Measurements from ENCODE around the gene DAP. TPM values are rescaled to one million over a fixed set of nuclear protein-coding genes. Genes with fewer than 3 reads are reported as not detected.

Gene DAP
- total and polyA plus RNA-seq, 2 of the 13 experiments (the other 11 are each of a cell fraction or from before 2014, with no cell fraction given): 22.0 to 57.5 TPM

DNA sequence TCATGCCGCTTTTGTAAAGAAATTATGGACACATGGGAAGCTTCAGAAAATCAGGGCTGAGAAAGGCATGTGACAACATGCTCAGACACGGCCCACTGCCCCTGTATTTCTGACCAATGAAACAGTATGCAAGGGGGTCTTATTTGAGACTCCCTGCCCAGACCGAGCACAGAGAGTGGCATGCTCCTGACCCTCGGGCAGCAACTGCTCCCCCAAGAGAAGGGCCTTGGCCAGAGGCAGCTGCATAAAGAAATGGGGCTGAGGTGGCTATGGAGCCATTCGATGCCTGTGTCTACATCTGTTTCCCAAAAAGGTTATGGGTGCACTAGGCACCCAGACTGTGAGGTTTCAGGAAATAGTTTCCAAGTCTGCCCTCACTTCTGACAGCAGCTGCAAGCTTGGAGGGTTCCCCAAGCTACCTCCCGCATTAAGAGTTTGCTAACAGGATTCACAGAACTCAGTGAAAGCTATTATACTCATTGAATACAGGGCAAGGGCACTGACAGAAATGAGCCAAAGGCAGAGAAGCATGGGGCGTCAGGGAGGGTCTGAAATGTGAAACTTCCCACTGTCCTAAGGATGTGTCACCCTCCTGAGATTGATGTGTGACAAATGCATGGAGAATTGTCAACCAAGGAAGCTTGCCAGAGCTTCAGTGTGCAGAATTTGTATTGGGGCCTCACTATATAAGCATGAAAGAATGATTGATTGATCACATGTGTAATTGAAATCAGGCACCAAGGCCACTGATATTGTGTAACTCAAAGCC is 94.3 kb downstream of the DAP start:
- no peak for ATAC-seq
- Histone ChIP-seq H3K79me2 (ENCODE audit: insufficient read depth, low read length) (no peaks in the 10 kb centered on the region), H3K27ac (ENCODE audit: extremely low read length, insufficient read depth, low read length) (no peak overlapping the region), H2AFZ (ENCODE audit: low read length) (no peak overlapping the region), H3K9ac (ENCODE audit: insufficient read depth, low read depth, low read length) (no peak overlapping the region), H4K20me1 (ENCODE audit: insufficient read depth, low read length) (no peaks in the 10 kb centered on the region), H3K36me3 (replicated peaks in 1 of 2; ENCODE audit: control insufficient read depth in 1 of 2, insufficient read depth in 2 of 2, low read length in 2 of 2) (no peaks in the 10 kb centered on the region), H3K4me1 (ENCODE audit: insufficient read depth, low read length) (peaks cover 20% of the 10 kb centered on the region), H3K27me3 (ENCODE audit: control insufficient read depth in 1 of 2, insufficient read depth in 2 of 2, low read length in 2 of 2) (peaks cover 0 to 2% of the 10 kb centered on the region in 2 experiments; a peak in 3 of 5 replicates), H3K4me2 (ENCODE audit: low read depth, low read length) (no peak overlapping the region), H3K9me3 (ENCODE audit: low read length) (no peaks in the 10 kb centered on the region), H3K4me3 (replicated peaks in 1 of 3; ENCODE audit: insufficient read depth in 1 of 3, low read depth in 2 of 3, low read length in 3 of 3) (no peak overlapping the region)
- 56% methylated on average over 3 of the region's 7 CpGs for WGBS (ENCODE audit: low lambda C conversion rate)
- no TSS peak for BruUV-seq (replicated peaks)
- intact Hi-C loops (cut with micrococcal nuclease; ENCODE audit: unreplicated experiment) (no loop called here), in situ Hi-C loops (cut with HindIII; ENCODE audit: extremely low pct_ligation_motif_present, low pct_unique_long_range_greater_than_20kb) (no loop called here)
- DNase-seq (ENCODE audit: low spot score): peak; percentile 7
- CTCF ChIA-PET (ENCODE audit: low intra/inter-chr PET ratio, low total read pairs): no interaction called here
- no peak for TF ChIP-seq ZC3H4 (CRISPR knock-in tag; IDR thresholded peaks at IDR 0.05; ENCODE audit: borderline replicate concordance)
- no peak for TF ChIP-seq MATR3 (CRISPR knock-in tag; IDR thresholded peaks at IDR 0.05)
- TF ChIP-seq ZNF562 (CRISPR knock-in tag; IDR thresholded peaks at IDR 0.05; ENCODE audit: borderline replicate concordance): no peak
- no peak for TF ChIP-seq NFKB2 (CRISPR knock-in tag; IDR thresholded peaks at IDR 0.05; ENCODE audit: borderline replicate concordance)
- peak; percentile 43; the same call in 1 of the 2 replicates for TF ChIP-seq CEBPB (IDR thresholded peaks at IDR 0.05; ENCODE audit: borderline replicate concordance, low read depth, low read length)
- TF ChIP-seq HNRNPL (IDR thresholded peaks at IDR 0.05; ENCODE audit: low read depth, low read length): no peak
- POLR2A ChIA-PET: no interaction called here
- FAIRE-seq: no peak

DNA sequence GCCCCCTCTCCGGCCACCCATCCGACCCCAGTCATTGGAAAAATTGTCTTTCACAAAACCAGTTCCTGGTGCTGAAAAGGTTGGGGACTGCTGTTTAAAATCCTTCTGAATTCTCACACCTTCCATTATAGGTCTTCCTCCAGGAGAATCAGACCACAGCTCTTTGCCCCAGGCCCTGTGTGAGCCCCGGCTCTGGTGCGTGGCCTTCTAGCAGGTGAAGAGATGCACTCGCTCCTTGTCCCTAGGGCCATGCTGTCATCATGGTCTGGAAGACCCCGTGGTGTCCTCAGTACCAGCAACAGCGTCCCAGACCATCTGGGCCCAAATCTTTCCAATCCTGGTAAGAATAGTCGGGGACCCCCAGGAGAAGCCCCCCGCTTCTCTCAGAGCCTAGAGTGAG is 95.2 kb downstream of the DAP start:
- intact Hi-C loops (cut with micrococcal nuclease; ENCODE audit: unreplicated experiment) (no loop called here), in situ Hi-C loops (cut with HindIII; ENCODE audit: extremely low pct_ligation_motif_present, low pct_unique_long_range_greater_than_20kb) (no loop called here)
- no peaks in the 10 kb centered on the region for H3K79me2 ChIP-seq (ENCODE audit: insufficient read depth, low read length)
- H3K9ac ChIP-seq (ENCODE audit: insufficient read depth, low read depth, low read length): no peak overlapping the region
- DNase-seq (ENCODE audit: low spot score): no peak
- no peaks in the 10 kb centered on the region for H4K20me1 ChIP-seq (ENCODE audit: insufficient read depth, low read length)
- H3K4me3 ChIP-seq (replicated peaks in 1 of 3; ENCODE audit: insufficient read depth in 1 of 3, low read depth in 2 of 3, low read length in 3 of 3): no peak overlapping the region
- H3K27ac ChIP-seq (ENCODE audit: extremely low read length, insufficient read depth, low read length): no peak overlapping the region
- POLR2A ChIA-PET: no interaction called here
- CTCF ChIA-PET (ENCODE audit: low intra/inter-chr PET ratio, low total read pairs): no interaction called here
- no peaks in the 10 kb centered on the region for H3K9me3 ChIP-seq (ENCODE audit: low read length)
- H2AFZ ChIP-seq (ENCODE audit: low read length): no peak overlapping the region
- no TSS peak for BruUV-seq (replicated peaks)
- no peak for ATAC-seq
- FAIRE-seq: no peak
- H3K27me3 ChIP-seq (ENCODE audit: control insufficient read depth in 1 of 2, insufficient read depth in 2 of 2, low read length in 2 of 2): peaks cover 0 to 2% of the 10 kb centered on the region in 2 experiments; a peak in 3 of 5 replicates
- peaks cover 10% of the 10 kb centered on the region for H3K4me1 ChIP-seq (ENCODE audit: insufficient read depth, low read length)
- H3K36me3 ChIP-seq (replicated peaks in 1 of 2; ENCODE audit: control insufficient read depth in 1 of 2, insufficient read depth in 2 of 2, low read length in 2 of 2): no peaks in the 10 kb centered on the region
- no peak overlapping the region for H3K4me2 ChIP-seq (ENCODE audit: low read depth, low read length)
- WGBS (ENCODE audit: low lambda C conversion rate): 44% methylated on average over 5 of the region's 9 CpGs
- TF ChIP-seq CC2D1A (CRISPR knock-in tag; IDR thresholded peaks at IDR 0.05) (no peak), ZNF747 (CRISPR knock-in tag; IDR thresholded peaks at IDR 0.05; ENCODE audit: borderline replicate concordance) (no peak), MAZ (IDR thresholded peaks at IDR 0.05; ENCODE audit: borderline replicate concordance, low read depth, low read length) (no peak), MAZ (CRISPR knock-in tag; IDR thresholded peaks at IDR 0.05; ENCODE audit: low read depth) (no peak), ISX (CRISPR knock-in tag; conservative IDR thresholded peaks at IDR 0.05) (no peak), ZNF556 (CRISPR knock-in tag; IDR thresholded peaks at IDR 0.05; ENCODE audit: borderline replicate concordance) (no peak), LRRFIP1 (CRISPR knock-in tag; conservative IDR thresholded peaks at IDR 0.05) (no peak), JARID2 (CRISPR knock-in tag; IDR thresholded peaks at IDR 0.05; ENCODE audit: insufficient replicate concordance) (no peak)

Measured in HepG2 (cell line).